Loucy (cell line): ENCODE results near the gene CLVS2.

Experiments used
- H2AFZ ChIP-seq: fragments of 200-600 bp; sonication (generic); 2 replicates; pipeline ENCODE4 v1.6.0; 2016; ENCODE audit warnings: antibody characterized with exemption, mild to moderate bottlenecking, low read length, moderate library complexity
- H3F3A ChIP-seq: fragments of 200-600 bp; 2 replicates; pipeline ENCODE4 v1.6.0; 2016; ENCODE audit warnings: antibody characterized with exemption, low read depth, mild to moderate bottlenecking
- H3K27me3 ChIP-seq: fragments of 200-600 bp; sonication (generic); 2 replicates; pipeline ENCODE4 v1.6.1; 2014; ENCODE audit warnings: low read length, mild to moderate bottlenecking; ENCODE audit not compliant: insufficient read depth, poor library complexity, severe bottlenecking
- H3K36me3 ChIP-seq: fragments of 200-600 bp; sonication (generic); 2 replicates; pipeline ENCODE4 v1.6.1; 2016; ENCODE audit warnings: low read length; ENCODE audit not compliant: insufficient read depth
- H3K4me1 ChIP-seq: fragments of 200-600 bp; sonication (generic); 2 replicates; pipeline ENCODE4 v1.5.1; 2014; ENCODE audit warnings: low read length, mild to moderate bottlenecking; ENCODE audit not compliant: insufficient read depth, poor library complexity, severe bottlenecking
- H3K4me2 ChIP-seq: fragments of 200-600 bp; sonication (generic); 2 replicates; pipeline ENCODE4 v1.6.0; 2014; ENCODE audit warnings: antibody characterized with exemption, low read length, low read depth, mild to moderate bottlenecking; ENCODE audit not compliant: poor library complexity, severe bottlenecking
- H3K4me3 ChIP-seq: fragments of 200-600 bp; sonication (generic); 2 replicates; pipeline ENCODE4 v1.5.1; 2014; ENCODE audit warnings: low read length, mild to moderate bottlenecking, mixed read lengths; ENCODE audit not compliant: poor library complexity, severe bottlenecking
- H3K79me2 ChIP-seq: fragments of 200-600 bp; sonication (generic); 2 replicates; pipeline ENCODE4 v1.6.1; 2014; ENCODE audit warnings: low read length; ENCODE audit not compliant: insufficient read depth
- H3K9ac ChIP-seq: fragments of 200-600 bp; sonication (generic); 2 replicates; pipeline ENCODE4 v1.6.0; 2014; ENCODE audit warnings: mild to moderate bottlenecking, low read depth, low read length, moderate library complexity; ENCODE audit not compliant: poor library complexity, severe bottlenecking
- H3K9me2 ChIP-seq: fragments of 200-600 bp; sonication (generic); replicated peaks from 2 replicates; pipeline ENCODE4 v1.6.1; 2016; ENCODE audit warnings: low read depth, low read length, mixed read lengths
- H3K9me3 ChIP-seq: fragments of 200-600 bp; sonication (generic); 2 replicates; pipeline ENCODE4 v1.6.1; 2014; ENCODE audit warnings: mild to moderate bottlenecking, antibody characterized with exemption, low read length, low read depth; ENCODE audit not compliant: insufficient read depth
- H4K20me1 ChIP-seq: fragments of 200-600 bp; sonication (generic); 2 replicates; pipeline ENCODE4 v1.6.0; 2014; ENCODE audit warnings: antibody characterized with exemption, low read length, mild to moderate bottlenecking; ENCODE audit not compliant: insufficient read depth, poor library complexity, severe bottlenecking
- EZH2phosphoT487 ChIP-seq: fragments of 200-600 bp; IDR thresholded peaks from 2 replicates; pipeline ENCODE4 v1.6.1; 2018; ENCODE audit warnings: antibody characterized with exemption, mild to moderate bottlenecking, moderate library complexity, borderline replicate concordance
- TF ChIP-seq, protein P1 (sequence below): fragments of 200-600 bp; sonication (generic); conservative IDR thresholded peaks from 2 replicates; pipeline ENCODE4 v1.5.1; 2014; ENCODE audit warnings: mild to moderate bottlenecking, antibody characterized with exemption, low read length

Gene CLVS2

DNA sequence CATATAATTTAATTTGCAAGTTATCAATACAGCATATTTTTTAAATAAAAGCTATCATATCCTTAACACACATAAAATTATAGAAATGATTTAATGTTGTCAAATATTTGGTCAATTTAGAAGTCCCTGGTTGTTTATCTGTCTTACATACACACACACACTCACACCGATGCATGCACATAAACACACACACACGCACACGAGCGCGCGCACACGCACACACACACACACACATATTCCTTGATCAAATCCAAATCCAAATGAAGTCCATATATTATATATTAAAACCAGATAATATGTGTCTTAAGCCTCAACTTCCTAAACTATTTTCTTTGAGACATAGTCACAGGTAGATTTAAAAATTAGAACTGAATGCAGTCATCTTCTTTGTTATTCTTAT lies 120.3 kb downstream of the CLVS2 start:
- H3F3A ChIP-seq: no peaks in the 10 kb centered on the region
- no peak overlapping the region for H3K4me3 ChIP-seq
- H3K9me2 ChIP-seq: no peaks in the 10 kb centered on the region
- no peaks in the 10 kb centered on the region for H3K27me3 ChIP-seq
- H3K36me3 ChIP-seq: no peaks in the 10 kb centered on the region
- no peak overlapping the region for H3K4me2 ChIP-seq
- H3K4me1 ChIP-seq: no peaks in the 10 kb centered on the region
- no peaks in the 10 kb centered on the region for H3K79me2 ChIP-seq
- H3K9ac ChIP-seq: no peak overlapping the region
- no peak overlapping the region for H2AFZ ChIP-seq
- TF ChIP-seq EZH2phosphoT487: no peak
- TF ChIP-seq, protein P1, sequence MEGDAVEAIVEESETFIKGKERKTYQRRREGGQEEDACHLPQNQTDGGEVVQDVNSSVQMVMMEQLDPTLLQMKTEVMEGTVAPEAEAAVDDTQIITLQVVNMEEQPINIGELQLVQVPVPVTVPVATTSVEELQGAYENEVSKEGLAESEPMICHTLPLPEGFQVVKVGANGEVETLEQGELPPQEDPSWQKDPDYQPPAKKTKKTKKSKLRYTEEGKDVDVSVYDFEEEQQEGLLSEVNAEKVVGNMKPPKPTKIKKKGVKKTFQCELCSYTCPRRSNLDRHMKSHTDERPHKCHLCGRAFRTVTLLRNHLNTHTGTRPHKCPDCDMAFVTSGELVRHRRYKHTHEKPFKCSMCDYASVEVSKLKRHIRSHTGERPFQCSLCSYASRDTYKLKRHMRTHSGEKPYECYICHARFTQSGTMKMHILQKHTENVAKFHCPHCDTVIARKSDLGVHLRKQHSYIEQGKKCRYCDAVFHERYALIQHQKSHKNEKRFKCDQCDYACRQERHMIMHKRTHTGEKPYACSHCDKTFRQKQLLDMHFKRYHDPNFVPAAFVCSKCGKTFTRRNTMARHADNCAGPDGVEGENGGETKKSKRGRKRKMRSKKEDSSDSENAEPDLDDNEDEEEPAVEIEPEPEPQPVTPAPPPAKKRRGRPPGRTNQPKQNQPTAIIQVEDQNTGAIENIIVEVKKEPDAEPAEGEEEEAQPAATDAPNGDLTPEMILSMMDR: no peak
- H3K9me3 ChIP-seq: no peaks in the 10 kb centered on the region
- H4K20me1 ChIP-seq: no peaks in the 10 kb centered on the region

DNA sequence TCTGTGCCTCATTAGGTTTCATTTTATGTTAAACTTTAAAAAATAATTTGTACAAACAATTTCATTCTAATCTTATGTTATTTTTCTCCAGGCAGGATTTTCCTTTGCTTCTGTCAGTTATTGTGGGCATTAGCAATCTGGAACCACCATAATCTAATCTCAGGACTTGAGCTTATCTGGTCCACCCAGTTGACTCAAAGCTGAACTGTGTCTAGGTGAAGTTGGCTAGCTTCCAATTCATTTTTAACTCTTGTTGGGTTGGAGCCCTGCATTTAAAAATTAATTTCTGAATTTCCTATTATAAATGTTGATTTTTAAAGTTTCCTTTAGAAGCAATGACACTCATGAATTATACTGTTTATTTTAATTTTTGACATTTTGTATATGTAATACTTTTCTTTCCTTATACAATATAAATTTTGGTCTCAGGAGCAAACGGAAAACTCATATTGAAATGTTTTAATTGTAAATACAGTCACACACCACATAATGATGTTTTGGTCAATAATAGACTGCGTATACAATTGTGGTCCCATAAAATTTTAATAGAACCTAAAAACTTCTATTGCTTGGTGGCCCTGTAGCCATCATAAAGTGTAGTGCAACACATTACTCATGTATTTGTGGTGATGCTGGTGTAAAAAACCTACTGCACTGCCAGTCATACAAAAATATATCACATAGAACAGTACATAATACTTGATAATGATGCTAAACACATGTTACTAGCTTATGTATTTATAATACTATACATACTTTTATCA lies 121.3 kb downstream of the CLVS2 start:
- Histone ChIP-seq H3K9ac (no peak overlapping the region), H3K9me2 (no peaks in the 10 kb centered on the region), H3K4me2 (no peak overlapping the region), H4K20me1 (no peaks in the 10 kb centered on the region), H3K9me3 (no peaks in the 10 kb centered on the region), H3K79me2 (no peaks in the 10 kb centered on the region), H2AFZ (no peak overlapping the region), H3K27me3 (no peaks in the 10 kb centered on the region), H3F3A (no peaks in the 10 kb centered on the region), H3K4me3 (no peak overlapping the region), H3K4me1 (no peaks in the 10 kb centered on the region), H3K36me3 (no peaks in the 10 kb centered on the region)
- TF ChIP-seq EZH2phosphoT487: no peak
- TF ChIP-seq, protein P1: no peak

DNA sequence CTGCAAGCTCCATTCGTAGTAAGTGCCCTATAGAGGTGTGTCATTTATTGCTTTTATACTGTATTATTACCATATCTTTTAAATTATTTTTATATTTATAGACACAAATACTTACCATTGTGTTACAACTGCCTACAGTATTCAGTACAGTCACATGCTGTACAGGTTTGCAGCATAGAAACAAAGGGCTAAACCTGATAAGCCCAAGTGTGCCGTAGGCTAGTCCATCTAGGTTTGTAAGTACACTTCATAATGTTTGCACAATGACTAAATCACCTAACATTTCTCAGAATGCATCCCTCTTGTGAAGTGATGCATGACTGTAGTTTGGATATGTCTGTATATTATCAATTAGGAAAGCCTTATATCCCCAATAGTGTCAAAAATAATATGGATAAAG lies 122.8 kb downstream of the CLVS2 start:
- TF ChIP-seq, protein P1: no peak
- TF ChIP-seq EZH2phosphoT487: no peak
- H3F3A ChIP-seq: no peaks in the 10 kb centered on the region

More for the DNA sequence above, 122.8 kb downstream of the CLVS2 start:
- no peak overlapping the region for H2AFZ ChIP-seq
- no peaks in the 10 kb centered on the region for H3K9me2 ChIP-seq
- H3K4me2 ChIP-seq: no peak overlapping the region
- no peaks in the 10 kb centered on the region for H3K4me1 ChIP-seq
- H3K79me2 ChIP-seq: no peaks in the 10 kb centered on the region
- H3K4me3 ChIP-seq: no peak overlapping the region
- no peaks in the 10 kb centered on the region for H3K36me3 ChIP-seq
- H3K27me3 ChIP-seq: no peaks in the 10 kb centered on the region
- H4K20me1 ChIP-seq: no peaks in the 10 kb centered on the region
- no peaks in the 10 kb centered on the region for H3K9me3 ChIP-seq
- no peak overlapping the region for H3K9ac ChIP-seq
